ENCODE results near the gene ZNF541. TPM values are rescaled to one million over a fixed set of nuclear protein-coding genes. Genes with fewer than 3 reads are reported as not detected.

Gene ZNF541
- total RNA-seq, 4 donors from 2014 or later = 0.90 to 1.2 TPM; not detected in 2

Small RNA genes within 50 kb of the gene (small RNA-seq; reads per million reads assigned to genes)
- not detected for gene RN7SL322P

Other genes starting within 250 kb of the ZNF541 start
- under 1 TPM in 3 of 4 donors, not detected in 1; 0.29 to 0.69 (median 0.64) TPM for gene C5AR2, start 241.0 kb downstream of the ZNF541 start, total RNA-seq
- 10 to 100 TPM; 11.5 to 17.3 (median 15.8) TPM for gene DHX34, start 223.8 kb downstream of the ZNF541 start, total RNA-seq
- gene MEIS3, start 153.6 kb downstream of the ZNF541 start, total RNA-seq = 100 to 1,000 TPM in 1 of 4 donors, 10 to 100 TPM in 3; 28.9 to 133 (median 75.0) TPM
- gene SLC8A2, start 101.3 kb downstream of the ZNF541 start, total RNA-seq = 10 to 100 TPM in 2 of 4 donors, 1 to 10 TPM in 2; 3.4 to 17.8 (median 11.0) TPM
- gene KPTN, start 88.9 kb downstream of the ZNF541 start, total RNA-seq = 1 to 10 TPM in 3 of 4 donors, not detected in 1; 5.4 to 9.0 (median 6.4) TPM
- gene NAPA, start 58.1 kb downstream of the ZNF541 start, total RNA-seq = 100 to 1,000 TPM in 3 of 4 donors, 10 to 100 TPM in 1; 36.5 to 693 (median 144) TPM
- 10 to 100 TPM in 3 of 4 donors, 1 to 10 TPM in 1; 2.0 to 28.1 (median 20.5) TPM for gene BICRA, start 36.0 kb upstream of the ZNF541 start, total RNA-seq
- 100 to 1,000 TPM in 1 of 4 donors, 10 to 100 TPM in 3; 72.0 to 198 (median 82.9) TPM for gene EHD2, start 140.3 kb upstream of the ZNF541 start, total RNA-seq
- gene NOP53, start 172.4 kb upstream of the ZNF541 start, total RNA-seq = 100 to 1,000 TPM; 116 to 555 (median 444) TPM
- 1,000 to 10,000 TPM in 1 of 4 donors, 100 to 1,000 TPM in 3; 173 to 1,323 (median 512) TPM for gene SELENOW, start 205.6 kb upstream of the ZNF541 start, total RNA-seq
- gene TPRX1, start 231.4 kb upstream of the ZNF541 start, total RNA-seq = not detected
- gene CRX, start 248.8 kb upstream of the ZNF541 start, total RNA-seq = not detected

Measured in uterus (tissue), 4 donors.